Stimulated activated CD8-positive, alpha-beta memory T cell treated with anti-CD3 and anti-CD28 coated beads, Interleukin-4, amount 100 ng/mL, for 1 hour (primary cell): ENCODE data around the gene LYL1.
A peak's percentile ranks its signal among the peaks of the same experiment; 100 is the strongest.

Source experiments
- DNase-seq, 2 donors: peaks; one replicate each; pipeline ENCODE4 v3.0.0-alpha.2; 2020; ENCODE audit warnings: low read depth in 2 of 2, low spot score in 1 of 2

LYL1 gene

GRCh38 chr19:13109361-13110098 lies 6.9 kb upstream of the LYL1 start:
- no peak for DNase-seq

GRCh38 chr19:13104848-13105711 lies 2.4 kb upstream of the LYL1 start:
- DNase-seq, result no peak

GRCh38 chr19:13104360-13104847 lies 1.7 kb upstream of the LYL1 start:
- DNase-seq, result peak in 1 of 2 donors; percentile 44

GRCh38 chr19:13103581-13104359 lies 1.1 kb upstream of the LYL1 start:
- no peak for DNase-seq

GRCh38 chr19:13102416-13102665 lies 317 bp downstream of the LYL1 start:
- no peak for DNase-seq

- DNase-seq, result no peak
Measured at GRCh38 chr19:13101590-13102415, 855 bp downstream of the LYL1 start.

- no peak for DNase-seq
Measured at GRCh38 chr19:13100841-13101589, 1.6 kb downstream of the LYL1 start.

- no peak for DNase-seq
Measured at GRCh38 chr19:13100031-13100588, 2.5 kb downstream of the LYL1 start.

- peak in 1 of 2 donors; percentile 58 for DNase-seq
Measured at GRCh38 chr19:13099073-13099999, 3.3 kb downstream of the LYL1 start.

GRCh38 chr19:13098277-13099072 lies 4.2 kb downstream of the LYL1 start:
- DNase-seq, result no peak

GRCh38 chr19:13097463-13098258 lies 5.0 kb downstream of the LYL1 start:
- no peak for DNase-seq

GRCh38 chr19:13097033-13097462 lies 5.6 kb downstream of the LYL1 start:
- no peak for DNase-seq

GRCh38 chr19:13095934-13096927 lies 6.4 kb downstream of the LYL1 start:
- DNase-seq, result no peak

GRCh38 chr19:13095393-13095784 lies 7.3 kb downstream of the LYL1 start:
- DNase-seq, result no peak

GRCh38 chr19:13094771-13095392 lies 7.8 kb downstream of the LYL1 start:
- no peak for DNase-seq
